GM23338 (cell line): ENCODE results near the gene KRT15. TPM values are rescaled to one million over a fixed set of nuclear protein-coding genes. Genes with fewer than 3 reads are reported as not detected.

Experiments used
- ATAC-seq: fragments of 200-7000 bp; cut with Tn5 transposase; 3 replicates; pipeline ENCODE4 v1.9.1; 2020
- DNase-seq: peaks from one replicate; pipeline ENCODE4 v3.0.0-alpha.2; 2015; ENCODE audit warnings: low spot score
- H2AFZ ChIP-seq: fragments of 200-600 bp; sonication (generic); 2 replicates; pipeline ENCODE4 v1.8.0; 2016; ENCODE audit warnings: antibody characterized with exemption, mild to moderate bottlenecking, moderate library complexity
- H3F3A ChIP-seq: fragments of 200-600 bp; sonication (generic); replicated peaks from 2 replicates; pipeline ENCODE4 v1.8.0; 2017; ENCODE audit warnings: antibody characterized with exemption, mixed run types, low read depth
- H3K27ac ChIP-seq: fragments of 200-600 bp; sonication (generic); 2 replicates; pipeline ENCODE4 v1.6.1; 2016; ENCODE audit warnings: low read depth
- H3K27me3 ChIP-seq: fragments of 200-600 bp; sonication (generic); 2 replicates; pipeline ENCODE4 v1.8.0; 2016; ENCODE audit warnings: mild to moderate bottlenecking, mixed run types, moderate library complexity; ENCODE audit not compliant: insufficient read depth
- H3K36me3 ChIP-seq: fragments of 200-600 bp; sonication (generic); 2 replicates; pipeline ENCODE4 v1.8.0; 2016; ENCODE audit warnings: mild to moderate bottlenecking; ENCODE audit not compliant: insufficient read depth
- H3K4me1 ChIP-seq: fragments of 200-600 bp; sonication (generic); 2 replicates; pipeline ENCODE4 v1.8.0; 2016; ENCODE audit warnings: mild to moderate bottlenecking, moderate library complexity; ENCODE audit not compliant: insufficient read depth
- H3K4me2 ChIP-seq: fragments of 200-600 bp; sonication (generic); 2 replicates; pipeline ENCODE4 v1.7.1; 2017; ENCODE audit warnings: mixed run types
- H3K4me3 ChIP-seq: fragments of 200-600 bp; sonication (generic); 2 replicates; pipeline ENCODE4 v1.6.1; 2016; ENCODE audit warnings: mixed run types
- H3K79me2 ChIP-seq: fragments of 200-600 bp; sonication (generic); replicated peaks from 2 replicates; pipeline ENCODE4 v1.8.0; 2017; ENCODE audit warnings: mild to moderate bottlenecking; ENCODE audit not compliant: insufficient read depth
- H3K9me2 ChIP-seq: fragments of 200-600 bp; sonication (generic); 2 replicates; pipeline ENCODE4 v1.8.0; 2017; ENCODE audit not compliant: insufficient read depth
- H4K20me1 ChIP-seq: fragments of 200-600 bp; sonication (generic); replicated peaks from 2 replicates; pipeline ENCODE4 v1.8.0; 2017; ENCODE audit warnings: mild to moderate bottlenecking; ENCODE audit not compliant: insufficient read depth
- H3K27ac Mint-ChIP-seq: 2 replicates; pipeline ENCODE4 v1.8.0; 2020; ENCODE audit warnings: inconsistent platforms, mild to moderate bottlenecking, moderate library complexity, mixed read lengths
- H3K27me3 Mint-ChIP-seq: 3 replicates; pipeline ENCODE4 v1.8.0; 2022; ENCODE audit warnings: low read depth, mild to moderate bottlenecking, moderate library complexity, mixed read lengths, inconsistent platforms; ENCODE audit not compliant: insufficient read depth, poor library complexity
- H3K36me3 Mint-ChIP-seq: 3 replicates; pipeline ENCODE4 v1.8.0; 2021; ENCODE audit warnings: low read depth, mild to moderate bottlenecking, inconsistent platforms, moderate library complexity, mixed read lengths
- H3K4me1 Mint-ChIP-seq: 3 replicates; pipeline ENCODE4 v1.8.0; 2020; ENCODE audit warnings: mild to moderate bottlenecking, inconsistent platforms, mixed read lengths
- H3K4me3 Mint-ChIP-seq: 3 replicates; pipeline ENCODE4 v1.8.0; 2021; ENCODE audit warnings: moderate library complexity, mild to moderate bottlenecking, inconsistent platforms, mixed read lengths
- H3K9me3 Mint-ChIP-seq: 3 replicates; pipeline ENCODE4 v1.8.0; 2020; ENCODE audit warnings: moderate library complexity, mild to moderate bottlenecking, inconsistent platforms, mixed read lengths
- CREB1 ChIP-seq: fragments of 250-450 bp; sonication (Bioruptor Pico); IDR thresholded peaks from 2 replicates; pipeline ENCODE4 v1.5.0; 2020; ENCODE audit warnings: low read depth, mild to moderate bottlenecking, moderate library complexity
- EZH2 ChIP-seq: fragments of 200-600 bp; sonication (generic); IDR thresholded peaks from one replicate; pipeline ENCODE4 v1.8.0; 2017; ENCODE audit warnings: antibody characterized with exemption, mild to moderate bottlenecking, low read depth; ENCODE audit not compliant: unreplicated experiment
- EZH2phosphoT487 ChIP-seq: fragments of 200-600 bp; sonication (generic); IDR thresholded peaks from one replicate; pipeline ENCODE4 v1.8.1; 2018; ENCODE audit warnings: antibody characterized with exemption; ENCODE audit not compliant: unreplicated experiment
- JUNB ChIP-seq: IDR thresholded peaks from one replicate; pipeline ENCODE4 v1.6.1; 2016; ENCODE audit warnings: antibody characterized with exemption; ENCODE audit not compliant: unreplicated experiment
- ZNF114 ChIP-seq: fragments of 250-450 bp; sonication (Bioruptor Pico); IDR thresholded peaks from 2 replicates; pipeline ENCODE4 v1.5.0; 2020; ENCODE audit warnings: mild to moderate bottlenecking, moderate library complexity
- ZNF331 ChIP-seq: fragments of 250-450 bp; sonication (Bioruptor Pico); IDR thresholded peaks from 2 replicates; pipeline ENCODE4 v1.5.0; 2020; ENCODE audit warnings: low read depth, mild to moderate bottlenecking, moderate library complexity
- ZNF462 ChIP-seq: fragments of 250-450 bp; sonication (Bioruptor Pico); IDR thresholded peaks from 2 replicates; pipeline ENCODE4 v1.5.0; 2020; ENCODE audit warnings: mild to moderate bottlenecking, moderate library complexity
- polyA plus RNA-seq: library from polyadenylated mRNA; unstranded; fragments of >200 nt; fragmentation: Nextera tagmentation; extraction: Ambion mirVana; gene quantifications from 2 replicates; pipeline ENCODE4 v1.2.1, GENCODE V29; 2016
- total RNA-seq: library from RNA; depleted of rRNA; stranded (reverse); fragments of >200 nt; shearing (Covaris generic); gene quantifications from 2 replicates; pipeline ENCODE4 v1.2.3, GENCODE V29; 2014
- TF ChIP-seq, protein P1 (sequence below): IDR thresholded peaks from one replicate; pipeline ENCODE4 v1.6.1; 2018; ENCODE audit warnings: antibody characterized with exemption; ENCODE audit not compliant: unreplicated experiment

The KRT15 gene
- total and polyA plus RNA-seq, 2 experiments from 2014 or later = 0.03 TPM; not detected in 1

GRCh38 chr17:41481036-41481435 lies 37.7 kb downstream of the KRT15 start, which contains the start of gene KRT35:
Gene KRT35, minus strand, starts transcription at chr17:41481151. Its CDS starts 54 bp downstream, at chr17:41481097.
- no peak for ATAC-seq
- H3K4me1 ChIP-seq = no peaks in the 10 kb centered on the region

More at GRCh38 chr17:41481036-41481435, 37.7 kb downstream of the KRT15 start, which contains the start of gene KRT35:
- Mint-ChIP-seq H3K4me1 (no peaks in the 10 kb centered on the region), H3K36me3 (no peaks in the 10 kb centered on the region), H3K4me3 (no peak within 1 kb of the TSS), H3K27ac (no peak within 1 kb of the TSS; the same call in 1 of the 2 replicates), H3K9me3 (no peaks in the 10 kb centered on the region), H3K27me3 (peaks cover 16% of the 10 kb centered on the region)
- Histone ChIP-seq H3K27ac (no peak within 1 kb of the TSS), H2AFZ (no peak within 1 kb of the TSS), H3K9me2 (no peaks in the 10 kb centered on the region; the same call in 1 of the 2 replicates), H3K79me2 (no peaks in the 10 kb centered on the region), H3F3A (no peaks in the 10 kb centered on the region), H3K4me2 (no peak within 1 kb of the TSS), H4K20me1 (no peaks in the 10 kb centered on the region), H3K27me3 (no peaks in the 10 kb centered on the region), H3K36me3 (no peaks in the 10 kb centered on the region), H3K4me3 (no peak within 1 kb of the TSS)
- TF ChIP-seq CREB1 (CRISPR knock-in tag) (no peak), JUNB (no peak), EZH2 (no peak), ZNF114 (CRISPR knock-in tag) (no peak), ZNF331 (CRISPR knock-in tag) (no peak), EZH2phosphoT487 (no peak), ZNF462 (CRISPR knock-in tag) (no peak)
- TF ChIP-seq, protein P1, sequence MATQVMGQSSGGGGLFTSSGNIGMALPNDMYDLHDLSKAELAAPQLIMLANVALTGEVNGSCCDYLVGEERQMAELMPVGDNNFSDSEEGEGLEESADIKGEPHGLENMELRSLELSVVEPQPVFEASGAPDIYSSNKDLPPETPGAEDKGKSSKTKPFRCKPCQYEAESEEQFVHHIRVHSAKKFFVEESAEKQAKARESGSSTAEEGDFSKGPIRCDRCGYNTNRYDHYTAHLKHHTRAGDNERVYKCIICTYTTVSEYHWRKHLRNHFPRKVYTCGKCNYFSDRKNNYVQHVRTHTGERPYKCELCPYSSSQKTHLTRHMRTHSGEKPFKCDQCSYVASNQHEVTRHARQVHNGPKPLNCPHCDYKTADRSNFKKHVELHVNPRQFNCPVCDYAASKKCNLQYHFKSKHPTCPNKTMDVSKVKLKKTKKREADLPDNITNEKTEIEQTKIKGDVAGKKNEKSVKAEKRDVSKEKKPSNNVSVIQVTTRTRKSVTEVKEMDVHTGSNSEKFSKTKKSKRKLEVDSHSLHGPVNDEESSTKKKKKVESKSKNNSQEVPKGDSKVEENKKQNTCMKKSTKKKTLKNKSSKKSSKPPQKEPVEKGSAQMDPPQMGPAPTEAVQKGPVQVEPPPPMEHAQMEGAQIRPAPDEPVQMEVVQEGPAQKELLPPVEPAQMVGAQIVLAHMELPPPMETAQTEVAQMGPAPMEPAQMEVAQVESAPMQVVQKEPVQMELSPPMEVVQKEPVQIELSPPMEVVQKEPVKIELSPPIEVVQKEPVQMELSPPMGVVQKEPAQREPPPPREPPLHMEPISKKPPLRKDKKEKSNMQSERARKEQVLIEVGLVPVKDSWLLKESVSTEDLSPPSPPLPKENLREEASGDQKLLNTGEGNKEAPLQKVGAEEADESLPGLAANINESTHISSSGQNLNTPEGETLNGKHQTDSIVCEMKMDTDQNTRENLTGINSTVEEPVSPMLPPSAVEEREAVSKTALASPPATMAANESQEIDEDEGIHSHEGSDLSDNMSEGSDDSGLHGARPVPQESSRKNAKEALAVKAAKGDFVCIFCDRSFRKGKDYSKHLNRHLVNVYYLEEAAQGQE = no peak
- DNase-seq = no peak
